Activated CD4-positive, alpha-beta T cell treated with anti-CD3 and anti-CD28 coated beads for 1 hour (primary cell): Measurements from ENCODE around the gene FBXL5.

ENCODE experiments used
- DNase-seq: peaks from one replicate; pipeline ENCODE4 v3.0.0-alpha.2; 2020

The FBXL5 gene

DNA sequence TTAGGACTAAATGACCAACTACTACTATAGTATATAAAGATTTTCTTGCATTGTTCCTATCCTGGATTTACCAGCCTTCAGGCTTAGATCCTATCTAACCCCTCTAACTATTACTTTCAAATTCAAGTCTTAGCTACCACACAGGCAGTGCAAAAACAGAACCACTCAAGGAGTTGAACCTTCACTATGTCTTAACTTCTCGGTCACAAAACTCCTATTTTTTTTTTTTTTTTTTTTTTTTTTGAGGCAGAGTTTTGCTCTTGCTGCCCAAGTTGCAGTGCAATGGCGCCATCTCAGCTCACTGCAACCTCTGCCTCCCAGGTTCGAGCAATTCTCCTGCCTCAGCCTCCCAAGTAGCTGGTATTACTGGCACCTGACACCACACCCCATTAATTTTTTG lies 20.2 kb upstream of the FBXL5 start:
- DNase-seq = no peak

DNA sequence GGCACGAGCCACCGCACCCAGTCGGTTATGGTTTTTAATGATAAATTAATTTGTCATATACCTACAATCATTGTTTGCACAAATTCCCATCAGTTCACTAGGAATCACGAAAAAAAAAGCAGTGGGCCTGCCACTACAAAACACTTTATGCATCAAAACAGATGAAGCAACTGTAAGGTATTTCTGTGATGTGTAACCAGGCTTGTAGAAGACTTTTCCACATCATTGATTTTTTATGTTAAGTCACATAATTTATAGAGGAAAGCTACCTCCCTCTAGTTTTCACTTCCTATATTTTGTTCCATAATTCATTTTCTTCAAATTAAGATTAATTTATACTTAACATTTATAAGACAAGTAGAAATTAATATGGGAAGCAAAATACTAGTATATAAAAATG lies 19.8 kb upstream of the FBXL5 start:
- DNase-seq = no peak

DNA sequence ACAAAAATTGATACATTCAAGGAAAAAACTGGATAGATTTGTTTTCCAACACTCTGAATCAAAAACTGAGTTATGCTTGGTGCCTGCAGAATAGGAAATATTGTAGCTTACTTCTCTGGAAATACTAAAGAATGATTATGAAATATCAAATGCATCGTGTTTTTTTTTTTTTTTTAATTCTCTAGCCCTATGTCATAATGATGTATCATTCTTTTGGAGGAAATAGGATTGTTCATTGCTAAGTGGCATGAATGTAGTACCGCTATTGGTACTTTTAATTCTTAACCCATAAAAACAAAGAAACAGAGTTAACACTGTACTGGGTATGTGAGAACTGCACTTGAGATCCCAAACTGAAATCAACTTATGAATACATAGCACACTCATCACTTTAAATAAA lies 18.9 kb upstream of the FBXL5 start:
- DNase-seq = no peak

DNA sequence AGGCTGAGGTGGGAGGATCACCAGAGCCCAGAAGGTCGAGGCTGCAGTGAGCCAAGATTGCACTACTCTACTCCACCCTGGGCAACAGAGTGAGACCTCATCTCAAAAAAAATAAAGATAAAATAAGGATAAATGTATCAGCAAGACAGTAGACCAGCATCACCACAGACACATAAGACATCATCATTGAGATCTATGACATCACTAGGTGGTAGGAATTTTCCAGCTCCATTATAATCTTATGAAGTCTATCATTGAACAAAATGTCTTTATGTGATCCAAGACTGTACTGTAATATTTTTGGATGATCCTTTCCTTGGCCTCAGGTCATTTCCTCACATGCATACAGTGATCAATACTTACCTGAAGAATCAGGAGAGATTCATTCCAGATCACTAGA lies 18.2 kb upstream of the FBXL5 start:
- no peak for DNase-seq

DNA sequence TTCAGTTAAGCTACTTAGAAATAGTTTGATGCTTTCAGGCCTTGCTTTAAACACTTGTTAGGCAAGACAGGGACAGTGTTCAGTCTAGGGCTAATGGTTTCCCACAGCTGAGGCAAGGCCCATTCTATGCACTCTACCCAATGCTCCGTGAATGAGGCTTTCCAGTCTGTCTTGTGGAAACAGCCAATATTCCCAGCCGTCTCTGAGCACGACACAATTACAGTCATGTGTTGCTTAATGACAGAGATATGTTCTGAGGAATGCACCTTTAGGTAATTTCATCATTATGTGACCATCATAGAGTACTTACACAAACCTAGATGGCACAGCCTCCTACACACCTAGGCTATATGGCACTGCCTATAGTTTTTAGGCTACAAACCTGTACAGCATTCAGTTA lies 16.9 kb upstream of the FBXL5 start:
- DNase-seq = no peak

DNA sequence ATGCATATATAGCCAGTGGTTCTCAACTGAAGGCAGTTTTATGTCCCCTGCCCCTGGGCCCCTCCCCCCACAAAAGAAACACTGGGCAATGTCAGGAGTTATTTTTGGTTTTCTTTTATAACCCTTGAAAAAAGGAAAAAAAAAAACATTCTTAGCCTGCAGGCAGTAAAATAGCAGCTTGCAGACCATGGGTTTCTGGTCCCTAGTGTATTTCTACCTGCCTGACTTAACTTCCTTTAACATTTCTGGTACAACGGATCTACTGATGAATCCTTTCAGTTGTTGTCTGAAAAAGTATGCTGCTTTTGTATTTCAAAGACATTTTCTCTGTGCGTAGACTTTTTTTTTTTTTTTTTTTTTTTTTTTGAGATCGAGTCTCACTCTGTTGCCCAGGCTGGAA lies 15.4 kb upstream of the FBXL5 start:
- DNase-seq = no peak

DNA sequence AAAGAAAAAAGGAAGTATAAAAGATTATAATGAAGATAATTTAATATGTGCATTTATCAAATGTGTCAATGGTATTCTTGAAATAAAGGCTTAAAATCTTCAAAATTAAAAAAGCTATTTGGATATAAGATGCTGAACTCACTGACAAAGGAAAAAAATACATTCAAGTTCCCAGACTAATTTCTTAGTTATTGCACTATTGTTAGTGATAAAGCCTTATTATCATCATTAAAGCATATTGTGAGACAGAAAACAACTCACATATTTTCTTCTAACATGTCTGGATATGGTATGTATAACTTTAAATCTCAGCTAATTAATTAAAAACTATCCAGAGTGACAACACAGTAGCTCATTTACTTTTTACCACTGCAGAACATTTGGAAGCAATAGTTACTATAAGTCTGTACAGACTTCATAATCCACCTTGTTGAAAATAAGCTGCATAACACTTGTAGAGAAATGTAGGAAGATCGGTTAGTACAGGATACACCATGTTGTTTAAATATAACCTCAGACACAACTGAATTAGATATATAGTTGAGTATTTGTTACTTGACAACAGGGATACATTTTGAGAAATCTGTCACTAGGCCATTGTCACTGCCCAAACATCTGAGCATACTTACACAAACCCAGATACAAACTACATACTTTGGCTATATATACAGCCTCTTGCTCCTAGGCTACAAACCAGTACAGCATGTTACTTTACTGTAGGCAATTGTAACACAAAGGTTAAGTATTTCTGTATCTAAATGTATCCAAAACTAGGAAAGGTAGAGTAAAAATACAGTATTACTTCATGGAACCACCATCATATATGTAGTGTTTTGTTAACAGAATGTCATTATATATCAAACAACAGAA lies 13.6 kb upstream of the FBXL5 start:
- DNase-seq = no peak

DNA sequence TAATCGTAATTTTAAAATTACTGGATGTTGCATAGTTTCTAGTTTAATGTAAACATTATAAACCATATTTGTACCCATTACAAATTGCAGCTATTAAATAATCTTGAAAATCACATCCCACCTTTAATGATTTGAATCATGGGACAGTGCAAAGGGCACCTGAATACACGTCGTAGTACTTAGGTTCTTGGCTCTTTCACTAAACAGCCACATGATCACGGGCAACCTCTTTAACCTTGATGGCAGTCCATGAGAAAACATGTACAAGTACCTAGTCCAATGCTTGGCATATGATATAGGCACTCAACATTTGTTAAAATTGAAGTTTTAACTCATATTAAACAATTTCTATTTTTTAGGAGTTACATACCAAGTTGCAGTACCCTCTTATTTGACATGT lies 11.8 kb upstream of the FBXL5 start:
- DNase-seq = no peak

DNA sequence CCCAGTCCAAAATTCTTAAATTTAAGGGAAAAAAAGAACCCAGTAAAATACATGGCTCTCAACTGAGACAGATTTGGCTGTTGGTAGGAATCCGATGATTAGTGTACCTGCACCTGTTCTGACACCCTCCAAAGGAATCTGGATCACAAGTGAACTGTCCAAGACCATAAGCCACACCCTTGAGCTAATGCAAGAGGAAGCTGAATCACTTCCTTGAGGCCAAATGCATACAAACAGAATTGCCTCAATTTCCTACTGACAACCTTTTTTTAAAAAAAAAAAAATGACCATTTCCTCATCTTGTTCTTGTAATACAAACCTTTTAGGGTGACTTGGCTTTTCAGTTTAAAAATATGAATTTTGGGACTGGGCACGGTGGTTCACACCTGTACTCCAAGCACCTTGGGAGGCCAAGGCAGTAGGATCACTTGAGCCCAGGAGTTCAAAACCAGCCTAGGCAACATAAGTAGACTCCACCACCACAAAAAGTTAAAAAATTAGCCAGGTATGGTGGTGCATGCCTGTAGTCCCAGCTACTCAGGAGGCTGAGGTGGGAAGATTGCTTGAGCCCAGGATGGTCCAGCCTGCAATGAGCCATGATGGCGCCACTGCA lies 10.7 kb upstream of the FBXL5 start:
- no peak for DNase-seq

DNA sequence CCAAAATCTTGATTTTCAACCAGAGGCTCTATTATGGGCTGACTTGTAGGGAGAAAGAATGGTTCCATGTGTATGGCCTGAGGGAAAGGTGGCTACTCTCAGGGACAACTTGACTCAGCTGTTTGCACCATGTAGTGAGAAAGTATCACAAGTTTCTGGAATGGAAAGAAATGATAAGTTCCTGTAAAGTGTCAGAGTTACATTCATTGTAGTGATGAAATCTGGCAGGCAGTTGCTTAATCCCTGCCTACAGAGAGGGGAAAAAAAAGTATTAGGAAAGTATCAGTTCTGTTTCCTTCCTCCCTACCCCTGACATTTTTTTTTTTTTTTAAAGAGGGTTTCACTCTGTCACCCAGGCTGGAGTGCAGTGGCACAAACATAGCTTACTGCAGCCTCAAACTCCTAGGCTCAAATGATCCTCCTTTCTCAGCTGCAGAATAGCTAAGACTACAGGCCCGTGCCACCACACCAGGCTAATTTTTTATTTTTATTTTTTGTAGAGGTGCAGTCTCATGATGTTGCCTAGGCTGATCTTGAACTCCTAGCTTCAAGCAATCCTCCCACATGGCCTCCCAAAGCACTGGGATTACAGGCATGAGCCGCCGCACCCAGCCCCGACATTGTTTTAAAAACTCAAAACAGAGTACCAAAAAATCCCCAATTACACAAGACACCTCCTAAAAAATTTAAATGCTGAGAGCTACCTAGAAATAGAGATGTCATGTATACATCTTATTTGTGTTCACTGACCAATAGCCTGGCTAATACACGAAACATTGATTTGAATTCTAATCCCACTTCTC lies 4.8 kb upstream of the FBXL5 start:
- no peak for DNase-seq

DNA sequence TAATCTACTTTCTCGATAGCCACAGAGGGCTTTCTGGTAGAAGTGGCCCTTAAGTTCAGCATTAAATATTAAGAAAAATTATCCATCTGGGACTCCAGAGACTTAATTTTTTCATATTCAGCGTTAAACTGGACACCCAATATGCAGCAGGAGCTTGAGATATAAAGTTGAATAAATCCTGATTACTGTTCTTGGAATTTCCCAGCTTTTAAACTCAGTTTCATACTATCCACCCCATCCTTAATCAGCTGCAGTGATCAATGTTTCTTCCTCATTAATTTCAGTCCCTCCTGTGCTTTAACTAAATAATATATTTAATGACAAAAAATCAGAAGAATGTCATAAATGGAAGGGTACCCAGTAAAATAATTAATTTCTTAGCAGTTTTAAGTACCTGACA lies 3.6 kb upstream of the FBXL5 start:
- DNase-seq = no peak

DNA sequence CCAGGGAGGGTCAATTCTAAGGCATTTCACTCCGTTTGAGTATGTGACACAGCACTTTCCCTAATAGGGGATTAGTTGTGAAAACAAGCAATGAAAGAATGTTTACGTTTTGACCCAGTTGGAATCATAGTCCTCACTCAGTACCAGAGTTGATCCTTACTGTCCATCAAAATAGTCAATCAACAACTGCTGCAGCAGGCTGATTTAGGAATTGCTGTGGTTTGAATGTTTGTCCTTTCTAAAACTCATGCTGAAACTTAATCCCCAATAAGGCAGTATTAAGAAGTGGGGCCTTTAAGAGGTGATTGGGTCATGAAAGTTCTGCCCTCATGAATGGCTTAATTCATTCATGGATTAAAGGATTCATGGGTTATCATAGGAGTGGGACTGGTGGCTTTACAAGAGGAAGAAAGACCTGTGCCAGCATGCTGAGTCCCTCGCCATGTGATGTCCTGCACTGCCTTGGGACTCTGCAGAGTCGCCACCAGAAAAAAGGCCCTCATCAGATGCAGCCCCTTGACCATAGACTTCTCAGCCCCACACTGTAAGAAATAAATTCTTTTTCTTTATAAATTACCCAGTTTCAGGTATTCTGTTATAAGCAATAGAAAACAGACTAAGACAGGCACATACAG lies 3.1 kb upstream of the FBXL5 start:
- no peak for DNase-seq

DNA sequence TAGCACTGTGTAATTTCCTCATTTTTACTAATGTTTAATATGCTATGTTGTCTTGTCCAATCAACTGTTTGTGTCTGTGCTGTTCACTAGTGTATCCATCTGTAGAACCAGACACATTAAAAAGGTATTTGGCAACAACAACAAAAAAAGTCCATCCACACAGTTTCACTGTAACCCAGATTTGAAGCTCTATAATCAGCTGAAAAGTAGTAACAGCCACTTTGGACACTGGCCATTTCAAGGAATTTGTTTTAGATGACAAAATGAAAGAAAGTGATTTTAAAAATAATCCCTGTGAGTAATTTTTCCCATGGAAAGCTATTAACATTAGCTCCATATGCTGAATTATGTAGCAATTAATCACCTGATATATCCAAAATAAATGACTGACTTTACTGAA lies 2.2 kb upstream of the FBXL5 start:
- DNase-seq = no peak

DNA sequence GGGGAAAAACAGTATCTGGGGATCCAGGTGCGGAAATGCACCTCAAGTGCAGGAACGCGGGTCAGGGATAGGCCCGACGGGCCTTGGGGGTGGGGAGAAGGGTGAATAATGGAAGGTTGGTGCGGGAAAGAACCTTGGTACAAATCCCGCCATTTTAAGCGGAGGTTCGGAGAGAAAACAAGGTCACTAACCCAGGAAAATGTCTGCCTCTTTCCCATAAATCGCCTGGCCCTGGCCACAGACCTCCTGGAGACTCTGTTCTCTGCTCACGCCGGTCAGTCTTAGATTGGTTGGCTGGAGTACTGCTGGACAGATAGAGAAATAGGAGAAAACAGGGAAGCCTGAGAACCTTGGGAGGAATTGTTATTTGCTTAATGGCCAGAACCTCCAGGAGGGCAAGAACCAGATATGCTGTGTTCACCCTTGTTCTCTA lies 897 bp upstream of the FBXL5 start:
- DNase-seq = no peak

DNA sequence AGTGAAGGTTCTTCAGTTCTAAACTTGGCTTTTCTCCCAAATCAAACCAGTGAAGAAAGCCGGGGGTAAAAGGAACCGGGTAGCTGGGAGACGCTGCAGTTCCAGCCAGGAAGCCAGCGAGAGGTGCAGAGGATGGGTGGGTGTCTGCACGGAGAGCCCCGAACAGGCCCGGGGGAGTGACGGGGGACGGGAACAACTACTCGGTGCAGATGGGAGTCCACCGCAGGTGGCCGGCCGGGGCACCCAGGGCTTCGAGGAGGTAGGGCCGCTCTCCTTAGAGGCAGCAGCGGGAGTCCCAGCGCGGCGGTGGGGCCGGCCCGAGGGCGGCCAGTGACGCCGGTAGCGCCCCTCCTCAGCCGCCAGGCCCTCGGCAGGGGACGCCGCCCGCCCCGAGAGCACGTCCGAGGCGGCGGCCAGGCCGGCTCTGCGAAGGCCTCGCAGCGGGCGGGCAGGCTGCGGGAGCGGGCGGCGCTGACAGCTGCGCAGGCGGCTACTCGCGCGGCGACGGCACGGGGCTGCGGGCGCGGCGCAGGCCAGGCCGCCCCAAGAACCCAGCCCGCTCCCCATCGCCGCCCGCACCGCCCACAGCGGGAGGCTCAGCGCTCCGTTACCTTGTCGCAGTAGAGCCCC lies 449 bp downstream of the FBXL5 start:
- peak; percentile 19 for DNase-seq

DNA sequence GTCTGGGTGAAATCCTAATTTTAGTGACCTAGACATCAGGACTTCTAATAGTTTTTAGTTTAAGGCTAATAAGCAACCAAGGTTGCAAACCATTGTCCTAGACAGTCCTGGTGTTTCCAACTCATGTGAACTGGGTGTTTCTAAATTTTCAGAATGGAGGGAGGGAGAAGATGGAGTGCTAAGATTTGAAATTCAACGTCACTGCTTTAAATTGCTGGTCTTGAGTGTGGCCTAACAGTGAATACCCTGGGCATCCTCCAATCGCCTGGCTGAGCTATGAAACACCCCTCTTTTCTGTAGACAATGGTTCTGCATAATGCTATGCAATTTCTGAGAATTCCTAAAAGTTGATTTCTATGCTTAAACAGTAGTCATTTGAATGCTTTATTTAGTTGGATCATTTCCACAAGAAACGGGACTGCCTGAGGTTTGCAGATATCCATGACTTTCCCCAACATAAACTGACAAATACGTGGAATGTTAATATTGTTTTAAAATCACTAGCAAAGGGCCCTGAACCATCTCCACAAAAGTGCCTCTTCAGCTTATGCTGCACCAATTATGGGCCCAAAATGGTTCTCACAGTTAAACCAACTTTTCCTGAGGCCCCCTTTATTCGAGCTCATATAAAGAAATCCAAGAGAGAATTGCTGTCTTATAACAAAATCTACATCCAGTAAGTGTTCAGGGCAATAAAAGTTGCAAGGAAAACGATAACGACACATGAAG lies 1.1 kb downstream of the FBXL5 start:
- no peak for DNase-seq

DNA sequence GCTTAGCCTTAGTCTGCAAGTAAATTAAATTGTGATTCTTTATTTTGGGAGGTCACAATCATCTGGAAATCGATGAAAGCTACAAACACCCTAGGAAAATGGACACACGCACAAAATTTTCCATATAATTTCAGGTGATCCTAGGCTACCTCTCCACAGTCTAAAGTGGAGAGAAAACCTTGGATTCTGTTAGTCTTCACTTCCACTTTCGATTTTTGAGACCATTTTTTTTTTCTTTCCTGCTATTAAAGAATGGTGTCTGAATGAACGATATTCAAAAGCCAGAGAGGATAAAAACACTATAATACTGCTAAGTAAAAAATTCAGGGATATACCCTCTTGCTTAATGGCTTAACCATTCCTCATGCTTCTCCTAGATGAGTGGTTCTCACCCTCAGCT lies 1.7 kb downstream of the FBXL5 start:
- DNase-seq = no peak

DNA sequence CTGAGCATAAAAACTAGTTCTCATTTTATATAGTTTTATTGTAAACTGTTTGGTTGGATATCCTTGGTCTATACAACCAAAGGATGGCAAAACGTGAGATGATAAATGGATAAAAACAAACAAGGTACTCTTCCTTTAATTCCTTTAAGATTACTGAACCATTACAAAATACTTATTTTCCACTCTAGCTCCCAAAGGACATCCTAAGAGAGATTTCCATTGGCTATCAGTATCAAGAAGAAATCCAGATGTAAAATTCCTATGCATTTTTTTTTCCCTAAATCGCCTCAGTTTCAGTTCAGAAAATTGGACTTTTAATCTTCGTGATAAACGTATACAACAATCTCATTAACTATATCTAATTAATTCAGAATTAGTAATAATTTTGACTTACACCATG lies 2.3 kb downstream of the FBXL5 start:
- no peak for DNase-seq

DNA sequence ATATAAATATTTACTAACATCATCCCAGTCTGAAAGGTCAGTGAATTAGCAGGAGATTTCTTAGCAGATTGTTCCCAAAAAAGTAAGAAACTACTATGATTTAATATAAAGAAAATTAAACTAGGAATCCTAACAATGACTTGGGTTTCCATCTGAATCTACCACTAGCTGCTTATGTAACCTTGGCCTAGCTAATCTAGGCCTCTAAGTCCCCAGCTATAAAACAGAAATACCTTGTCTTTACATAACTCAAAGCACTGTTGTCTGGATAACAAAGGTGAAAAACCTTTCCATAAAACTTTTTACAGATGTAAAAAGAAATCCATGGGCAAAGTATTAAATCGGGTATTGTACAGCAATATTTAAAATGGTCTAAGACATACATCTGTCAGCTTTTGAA lies 3.0 kb downstream of the FBXL5 start:
- DNase-seq = no peak

DNA sequence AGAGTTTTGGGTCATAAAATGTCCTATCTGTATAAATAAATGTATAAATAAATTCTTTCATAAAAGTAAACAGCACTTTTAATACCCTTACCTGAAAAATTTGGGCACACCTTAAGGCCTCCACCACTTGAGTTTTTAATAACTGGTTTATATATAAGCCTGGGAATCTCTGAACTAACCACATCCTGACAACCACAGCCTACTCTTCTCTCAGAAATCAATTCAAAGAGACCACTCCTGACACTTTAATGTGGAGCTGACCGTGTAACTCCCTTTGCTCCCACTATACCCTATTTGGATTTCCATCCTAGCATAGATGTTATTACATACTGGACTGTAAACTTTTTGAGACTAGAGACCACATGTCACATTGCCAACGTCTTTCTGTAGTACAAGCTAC lies 3.5 kb downstream of the FBXL5 start:
- DNase-seq = no peak

DNA sequence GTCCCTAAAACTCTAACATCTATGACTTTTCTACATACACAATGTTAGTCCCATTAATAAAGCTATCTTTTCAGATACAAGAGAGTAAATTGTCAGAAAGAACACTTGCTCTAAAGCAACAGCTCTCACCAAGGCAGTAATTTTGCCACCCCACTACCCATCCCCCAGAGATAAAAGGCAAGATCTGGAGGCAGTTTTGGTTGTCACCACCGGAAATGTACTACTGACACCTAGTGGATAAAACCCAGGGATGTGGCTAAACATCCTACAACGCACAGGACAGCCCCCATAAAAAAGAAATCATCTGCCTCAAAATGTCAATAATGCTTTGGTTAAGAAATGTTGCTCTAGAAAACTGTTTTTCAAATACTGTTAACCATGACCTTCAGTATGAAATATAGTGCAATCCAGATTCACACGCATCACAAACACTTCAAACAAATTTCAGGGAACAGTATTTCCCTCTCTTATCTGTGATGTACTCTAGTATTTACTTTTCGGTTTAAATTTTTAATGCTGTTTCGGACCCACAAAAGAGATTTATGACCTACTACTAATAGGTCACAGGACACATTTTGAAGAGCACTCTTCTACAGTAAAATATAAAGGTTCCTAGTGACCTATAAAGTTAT lies 5.1 kb downstream of the FBXL5 start:
- DNase-seq = peak; percentile 31

DNA sequence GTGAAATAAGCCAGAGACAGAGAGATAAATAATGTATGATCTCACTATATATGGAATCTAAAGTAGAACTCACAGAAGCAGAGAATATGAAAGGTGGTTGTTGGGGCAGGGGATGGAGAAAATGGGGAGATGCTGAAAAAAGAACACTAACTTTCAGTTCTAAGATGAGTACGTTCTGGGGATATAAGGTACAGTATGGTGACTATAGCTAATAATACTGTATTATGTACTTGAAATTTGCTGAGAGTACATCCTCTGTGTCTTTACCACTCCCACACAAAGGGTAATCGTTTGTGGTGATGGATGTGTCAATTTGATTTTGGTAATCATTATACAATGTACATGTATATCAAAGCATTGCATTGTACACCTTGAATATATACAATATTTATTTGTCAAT lies 6.6 kb downstream of the FBXL5 start:
- no peak for DNase-seq
